NT2/D1 (cell line): ENCODE results near the gene FEM1A.

Experiments used
- SUZ12 ChIP-seq: IDR thresholded peaks from 2 replicates; pipeline ENCODE4 v1.6.1; 2011; ENCODE audit not compliant: insufficient read length, insufficient read depth; ENCODE audit errors: extremely low read depth
- YY1 ChIP-seq: IDR thresholded peaks from 2 replicates; pipeline ENCODE4 v1.6.1; 2011; ENCODE audit not compliant: insufficient read length, insufficient read depth

DNA sequence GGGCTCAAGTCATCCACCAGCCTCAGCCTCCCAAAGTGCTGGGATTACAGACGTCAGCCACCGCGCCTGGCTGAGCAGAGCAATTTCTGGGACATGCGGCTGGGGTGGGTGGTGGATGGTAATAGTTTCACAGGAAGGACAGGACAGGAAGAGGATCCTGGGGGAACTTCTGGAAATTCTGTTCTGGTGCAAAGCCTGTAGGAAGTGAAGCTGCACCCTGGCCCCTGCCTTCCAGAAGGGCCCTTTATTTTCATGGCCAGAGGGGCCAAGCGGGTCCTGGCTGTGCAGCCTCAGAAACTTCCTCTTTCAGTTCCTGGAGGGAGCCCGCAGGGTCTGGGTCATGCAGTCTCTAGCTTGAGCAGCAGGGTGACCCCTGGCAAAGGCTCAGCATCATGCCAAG lies 15.7 kb downstream of the FEM1A start:
- no peak for TF ChIP-seq SUZ12
- no peak for TF ChIP-seq YY1
